Measurements from ENCODE around the gene BCHE. TPM values are rescaled to one million over a fixed set of nuclear protein-coding genes. Genes with fewer than 3 reads are reported as not detected.

BCHE gene
- total RNA-seq: not detected in 2 replicates

- no peaks in the 10 kb centered on the region for H3K27me3 Mint-ChIP-seq (ENCODE audit: insufficient read depth)
- intact Hi-C loops (cut with micrococcal nuclease): no loop called here
These were observed at the start of gene BCHE for GRCh38 chr3:165837058-165837525. BCHE (minus strand) TSS chr3:165837423; CDS start chr3:165831033, 6,390 bp downstream.

DNA sequence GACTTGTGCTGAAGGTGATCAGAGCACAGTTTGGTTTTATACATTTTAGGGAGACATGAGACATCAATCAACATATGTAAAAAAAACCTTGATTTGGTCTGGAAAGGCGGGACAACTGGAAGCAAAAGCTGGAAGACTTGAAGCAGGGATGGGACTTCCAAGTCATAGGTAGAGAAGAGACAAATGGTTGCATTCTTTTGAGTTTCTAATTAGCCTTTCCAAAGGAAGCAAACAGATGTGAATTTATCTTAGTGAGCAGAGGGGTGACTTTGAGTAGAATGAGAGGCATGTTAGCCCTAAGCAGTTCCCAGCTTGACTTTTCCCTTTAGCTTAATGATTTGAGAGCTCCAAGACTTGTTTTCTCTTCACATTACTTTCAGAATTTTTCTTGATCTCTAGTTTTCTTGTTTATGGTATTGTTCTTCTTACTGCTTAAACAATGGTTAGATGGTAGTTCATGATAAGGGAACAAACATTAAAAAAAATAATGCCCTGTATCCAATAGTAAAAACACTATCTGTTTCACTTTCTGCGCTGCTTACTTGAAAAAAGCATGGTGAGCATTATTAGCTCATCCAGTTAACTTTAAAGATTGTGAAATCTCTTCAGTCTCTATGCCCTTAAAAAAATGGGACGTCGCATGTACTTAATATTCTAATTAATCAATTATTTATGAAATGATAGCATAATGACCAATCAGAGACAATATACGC is 48.5 kb upstream of the BCHE start:
- no peak for DNase-seq (ENCODE audit: low spot score)
- Mint-ChIP-seq H3K27ac (no peak overlapping the region), H3K4me1 (ENCODE audit: low read depth) (no peaks in the 10 kb centered on the region), H3K4me3 (no peak overlapping the region), H3K9me3 (no peaks in the 10 kb centered on the region), H3K36me3 (ENCODE audit: low read depth) (no peaks in the 10 kb centered on the region), H3K27me3 (ENCODE audit: insufficient read depth) (no peaks in the 10 kb centered on the region)
- intact Hi-C loops (cut with micrococcal nuclease): no loop called here

More at GRCh38 chr3:165837058-165837525, at the start of gene BCHE:
- Mint-ChIP-seq H3K27ac (no peak within 1 kb of the TSS), H3K4me3 (no peak within 1 kb of the TSS), H3K9me3 (no peaks in the 10 kb centered on the region), H3K4me1 (ENCODE audit: low read depth) (no peaks in the 10 kb centered on the region), H3K36me3 (ENCODE audit: low read depth) (no peaks in the 10 kb centered on the region)
- DNase-seq (ENCODE audit: low spot score): no peak

DNA sequence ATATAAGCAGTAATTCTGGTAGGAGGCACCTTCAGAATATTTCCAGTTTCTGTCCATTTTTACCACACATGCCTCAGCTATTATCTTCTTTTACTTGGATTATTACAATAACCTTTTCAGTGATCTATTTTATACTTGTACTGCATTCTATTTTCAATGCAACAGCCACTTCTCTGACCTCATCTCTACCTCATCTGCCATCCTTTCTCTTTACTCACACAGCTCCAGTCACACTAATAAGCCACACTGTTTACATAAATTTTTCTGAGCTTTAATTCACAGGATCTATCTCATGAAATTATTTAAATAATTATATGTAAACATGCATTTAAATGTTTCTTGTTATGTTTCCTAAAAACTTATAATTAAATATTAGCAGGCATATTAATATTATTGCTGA is 47.3 kb upstream of the BCHE start:
- Mint-ChIP-seq H3K27ac (no peak overlapping the region), H3K36me3 (ENCODE audit: low read depth) (no peaks in the 10 kb centered on the region), H3K4me1 (ENCODE audit: low read depth) (no peaks in the 10 kb centered on the region), H3K9me3 (no peaks in the 10 kb centered on the region), H3K4me3 (no peak overlapping the region), H3K27me3 (ENCODE audit: insufficient read depth) (no peaks in the 10 kb centered on the region)
- intact Hi-C loops (cut with micrococcal nuclease): no loop called here
- DNase-seq (ENCODE audit: low spot score): no peak

DNA sequence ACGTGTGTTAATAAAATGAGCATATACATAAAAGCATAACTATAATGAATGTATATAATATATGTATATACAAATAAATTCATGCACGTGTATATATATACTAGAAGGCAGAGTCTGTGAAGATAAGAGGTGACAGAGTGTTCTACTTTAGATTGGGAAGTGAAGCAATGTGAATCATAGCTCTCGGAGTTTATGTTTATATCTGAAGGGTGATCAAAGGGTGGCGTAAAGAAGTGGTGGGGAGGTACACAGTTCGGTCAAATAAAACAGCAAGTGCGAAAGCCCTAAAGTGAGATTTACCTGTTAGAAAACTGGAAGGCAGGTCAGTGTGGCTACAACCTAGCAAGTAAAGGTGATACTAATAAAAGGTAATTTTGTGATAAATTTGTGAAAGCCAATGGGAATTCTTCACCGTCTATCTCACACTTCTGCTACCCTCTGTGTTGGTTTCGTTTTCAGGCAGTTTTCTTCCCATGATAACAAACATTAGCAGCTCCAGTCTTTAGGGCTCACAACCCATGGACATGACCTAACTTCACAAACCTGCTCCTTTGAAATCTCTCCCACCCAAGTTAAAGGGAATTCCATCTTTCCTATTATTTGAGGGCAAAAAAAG is 46.7 kb upstream of the BCHE start:
- no peak for DNase-seq (ENCODE audit: low spot score)
- Mint-ChIP-seq H3K27me3 (ENCODE audit: insufficient read depth) (no peaks in the 10 kb centered on the region), H3K9me3 (no peaks in the 10 kb centered on the region), H3K36me3 (ENCODE audit: low read depth) (no peaks in the 10 kb centered on the region), H3K27ac (no peak overlapping the region), H3K4me3 (no peak overlapping the region), H3K4me1 (ENCODE audit: low read depth) (no peaks in the 10 kb centered on the region)
- intact Hi-C loops (cut with micrococcal nuclease): no loop called here

DNA sequence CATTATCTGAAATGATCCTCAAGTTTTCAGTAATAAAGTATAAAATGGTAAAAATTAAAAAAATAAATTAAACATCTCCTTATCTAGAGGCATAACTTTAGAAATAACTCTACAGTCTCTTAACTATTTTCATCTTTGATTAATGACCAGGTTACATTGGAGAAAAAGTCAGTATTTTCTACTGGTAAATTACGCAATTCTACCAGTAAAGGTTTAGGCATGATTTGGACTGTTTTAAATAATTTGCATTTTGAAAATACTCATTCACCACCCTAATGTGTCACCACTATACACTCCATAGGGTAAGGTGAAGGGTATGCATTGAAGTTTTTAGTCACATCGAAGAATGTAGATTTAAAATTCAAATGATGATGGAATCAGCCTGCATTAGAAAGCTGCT is 45.9 kb upstream of the BCHE start:
- intact Hi-C loops (cut with micrococcal nuclease): no loop called here
- Mint-ChIP-seq H3K36me3 (ENCODE audit: low read depth) (no peaks in the 10 kb centered on the region), H3K9me3 (no peaks in the 10 kb centered on the region), H3K4me3 (no peak overlapping the region), H3K27me3 (ENCODE audit: insufficient read depth) (no peaks in the 10 kb centered on the region), H3K27ac (no peak overlapping the region), H3K4me1 (ENCODE audit: low read depth) (no peaks in the 10 kb centered on the region)
- DNase-seq (ENCODE audit: low spot score): no peak

GRCh38 chr3:165875644-165876043 is 38.4 kb upstream of the BCHE start:
- Mint-ChIP-seq H3K4me3 (no peak overlapping the region), H3K36me3 (ENCODE audit: low read depth) (no peaks in the 10 kb centered on the region), H3K27me3 (ENCODE audit: insufficient read depth) (no peaks in the 10 kb centered on the region), H3K27ac (no peak overlapping the region), H3K4me1 (ENCODE audit: low read depth) (no peaks in the 10 kb centered on the region), H3K9me3 (peaks cover 19% of the 10 kb centered on the region)
- intact Hi-C loops (cut with micrococcal nuclease): no loop called here
- DNase-seq (ENCODE audit: low spot score): no peak

DNA sequence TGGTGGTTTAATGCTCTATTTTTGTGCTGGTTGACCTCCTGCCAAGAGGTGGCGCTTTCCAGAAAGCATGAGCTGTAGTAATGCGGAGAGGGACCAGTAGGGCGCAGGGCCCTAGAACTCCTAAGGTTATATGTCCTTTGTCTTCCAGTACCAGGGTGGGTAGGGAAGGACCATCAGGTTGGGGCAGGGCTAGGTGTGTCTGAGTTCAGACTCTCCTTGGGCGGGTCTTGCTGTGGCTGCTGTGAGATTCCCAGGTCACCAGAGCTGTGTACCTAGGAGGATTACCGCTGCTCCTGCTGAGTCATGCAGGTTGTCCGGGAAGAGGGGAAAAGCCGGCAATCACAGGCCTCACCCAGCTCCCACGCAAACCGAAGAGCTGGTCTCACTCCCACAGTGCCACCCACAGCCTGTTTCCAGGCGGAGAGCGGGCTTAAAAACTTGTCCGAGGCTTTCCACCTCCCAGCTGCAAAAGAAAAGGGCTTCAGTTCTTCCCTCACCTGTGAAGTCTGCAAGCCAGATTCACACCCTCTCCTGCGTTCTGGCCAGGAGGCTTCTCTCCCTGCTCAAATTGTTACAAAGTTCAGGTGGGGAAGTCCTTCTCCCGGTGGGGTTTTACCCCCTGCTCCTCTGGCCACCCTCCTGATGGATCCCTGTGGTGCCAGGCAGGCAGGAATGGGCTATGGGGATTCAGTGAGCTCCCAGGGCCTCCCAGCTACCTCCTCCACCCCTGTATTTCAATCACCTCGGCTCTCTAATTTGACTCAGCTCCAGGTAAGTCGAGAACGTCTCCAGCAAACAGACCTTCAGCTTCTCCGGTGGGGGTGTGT is 37.7 kb upstream of the BCHE start:
- Mint-ChIP-seq H3K9me3 (peaks cover 19% of the 10 kb centered on the region), H3K4me3 (no peak overlapping the region), H3K36me3 (ENCODE audit: low read depth) (no peaks in the 10 kb centered on the region), H3K4me1 (ENCODE audit: low read depth) (no peaks in the 10 kb centered on the region), H3K27me3 (ENCODE audit: insufficient read depth) (no peaks in the 10 kb centered on the region), H3K27ac (no peak overlapping the region)
- DNase-seq (ENCODE audit: low spot score): no peak
- intact Hi-C loops (cut with micrococcal nuclease): no loop called here

DNA sequence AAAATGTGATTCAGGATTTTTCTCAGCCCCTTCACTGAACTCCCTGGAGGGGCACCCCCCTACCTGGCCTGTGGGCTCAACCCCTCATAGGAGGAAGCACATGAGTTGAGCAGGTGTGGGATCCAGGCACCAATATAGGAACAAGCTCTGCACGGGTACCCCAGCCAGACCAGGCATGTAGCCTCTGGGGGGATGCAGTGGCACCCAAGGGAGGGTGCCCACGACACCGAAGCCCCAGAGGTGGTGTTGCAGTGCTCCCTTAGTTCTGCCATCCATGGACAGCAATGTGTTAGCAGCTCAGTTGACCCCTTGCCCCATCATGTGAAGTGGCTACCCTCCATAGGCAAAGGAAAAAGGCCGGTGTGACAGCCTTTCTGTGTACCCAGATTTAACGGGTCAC is 30.9 kb upstream of the BCHE start:
- Mint-ChIP-seq H3K4me3 (no peak overlapping the region), H3K9me3 (peaks cover 7% of the 10 kb centered on the region), H3K4me1 (ENCODE audit: low read depth) (no peaks in the 10 kb centered on the region), H3K36me3 (ENCODE audit: low read depth) (no peaks in the 10 kb centered on the region), H3K27me3 (ENCODE audit: insufficient read depth) (no peaks in the 10 kb centered on the region), H3K27ac (no peak overlapping the region)
- intact Hi-C loops (cut with micrococcal nuclease): no loop called here
- DNase-seq (ENCODE audit: low spot score): no peak

DNA sequence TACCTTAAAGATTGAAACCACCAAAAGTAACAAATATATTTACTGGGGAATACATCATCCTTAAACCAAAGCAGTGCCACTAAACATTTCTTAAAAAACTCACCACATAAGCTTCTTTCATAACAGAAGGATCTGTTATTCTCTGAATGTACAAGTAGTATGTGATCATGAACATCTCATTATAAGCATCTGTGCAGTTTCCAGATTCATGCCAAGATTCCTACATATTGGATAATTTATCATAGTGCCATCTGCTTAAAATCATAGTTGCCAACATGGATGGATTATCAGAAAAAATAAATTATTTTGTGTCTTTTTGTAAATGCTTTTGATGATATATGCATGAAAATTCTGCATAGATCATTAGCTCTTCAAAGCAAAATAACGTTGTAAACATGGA is 21.8 kb upstream of the BCHE start:
- DNase-seq (ENCODE audit: low spot score): no peak
- H3K27ac Mint-ChIP-seq: no peak overlapping the region
- H3K9me3 Mint-ChIP-seq: no peaks in the 10 kb centered on the region
- H3K36me3 Mint-ChIP-seq (ENCODE audit: low read depth): no peaks in the 10 kb centered on the region
- no peak overlapping the region for H3K4me3 Mint-ChIP-seq
- H3K27me3 Mint-ChIP-seq (ENCODE audit: insufficient read depth): no peaks in the 10 kb centered on the region
- intact Hi-C loops (cut with micrococcal nuclease): no loop called here
- H3K4me1 Mint-ChIP-seq (ENCODE audit: low read depth): no peaks in the 10 kb centered on the region

GRCh38 chr3:165855581-165855980 is 18.4 kb upstream of the BCHE start:
- Mint-ChIP-seq H3K4me3 (no peak overlapping the region), H3K4me1 (ENCODE audit: low read depth) (no peaks in the 10 kb centered on the region), H3K27me3 (ENCODE audit: insufficient read depth) (no peaks in the 10 kb centered on the region), H3K27ac (no peak overlapping the region), H3K9me3 (no peaks in the 10 kb centered on the region), H3K36me3 (ENCODE audit: low read depth) (no peaks in the 10 kb centered on the region)
- intact Hi-C loops (cut with micrococcal nuclease): no loop called here
- no peak for DNase-seq (ENCODE audit: low spot score)

DNA sequence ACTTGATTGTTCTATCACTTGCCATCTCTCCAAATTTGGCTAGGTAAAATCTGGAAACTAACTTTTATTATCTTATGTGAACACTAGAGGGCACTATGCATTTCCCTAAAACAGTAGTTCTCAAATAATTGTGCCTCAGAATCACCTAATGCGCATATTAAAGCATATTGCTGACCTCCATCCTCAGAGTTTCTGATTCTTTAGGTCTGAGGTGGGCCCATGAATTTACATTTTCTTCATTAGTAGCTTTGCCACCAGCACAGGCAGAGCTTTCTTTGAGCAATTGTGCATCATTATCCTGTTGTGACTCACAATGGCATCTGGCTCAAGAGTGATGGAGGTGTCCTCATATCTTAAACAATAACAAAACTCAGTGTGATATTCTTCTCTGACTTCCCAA is 17.5 kb upstream of the BCHE start:
- no peak overlapping the region for H3K27ac Mint-ChIP-seq
- no peaks in the 10 kb centered on the region for H3K36me3 Mint-ChIP-seq (ENCODE audit: low read depth)
- H3K4me1 Mint-ChIP-seq (ENCODE audit: low read depth): no peaks in the 10 kb centered on the region
- H3K9me3 Mint-ChIP-seq: no peaks in the 10 kb centered on the region
- intact Hi-C loops (cut with micrococcal nuclease): no loop called here
- H3K27me3 Mint-ChIP-seq (ENCODE audit: insufficient read depth): no peaks in the 10 kb centered on the region
- no peak for DNase-seq (ENCODE audit: low spot score)
- H3K4me3 Mint-ChIP-seq: no peak overlapping the region

DNA sequence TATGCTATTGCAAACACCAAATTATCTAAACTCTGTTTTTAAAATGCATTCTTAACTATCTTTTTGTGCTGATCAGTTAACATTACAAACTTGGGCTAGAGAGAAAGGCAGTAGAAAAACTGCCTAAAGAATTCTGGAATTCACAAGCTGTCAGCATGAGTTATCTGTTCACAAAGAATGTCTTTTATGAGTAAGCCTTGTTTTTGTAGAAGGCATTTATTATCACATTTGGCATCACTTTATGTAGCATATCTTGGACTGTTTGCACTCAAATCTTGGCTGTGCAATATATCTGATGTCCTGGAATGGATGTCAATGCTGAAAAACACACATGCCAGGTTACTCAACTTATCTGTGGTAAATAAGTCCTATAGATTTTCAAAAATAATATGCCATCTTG is 15.5 kb upstream of the BCHE start:
- no peak overlapping the region for H3K27ac Mint-ChIP-seq
- H3K27me3 Mint-ChIP-seq (ENCODE audit: insufficient read depth): no peaks in the 10 kb centered on the region
- no peak overlapping the region for H3K4me3 Mint-ChIP-seq
- intact Hi-C loops (cut with micrococcal nuclease): no loop called here
- no peaks in the 10 kb centered on the region for H3K9me3 Mint-ChIP-seq
- no peaks in the 10 kb centered on the region for H3K4me1 Mint-ChIP-seq (ENCODE audit: low read depth)
- no peak for DNase-seq (ENCODE audit: low spot score)
- H3K36me3 Mint-ChIP-seq (ENCODE audit: low read depth): no peaks in the 10 kb centered on the region

GRCh38 chr3:165852191-165852590 is 15.0 kb upstream of the BCHE start:
- Mint-ChIP-seq H3K9me3 (no peaks in the 10 kb centered on the region), H3K27ac (no peak overlapping the region), H3K27me3 (ENCODE audit: insufficient read depth) (no peaks in the 10 kb centered on the region), H3K4me3 (no peak overlapping the region), H3K36me3 (ENCODE audit: low read depth) (no peaks in the 10 kb centered on the region), H3K4me1 (ENCODE audit: low read depth) (no peaks in the 10 kb centered on the region)
- intact Hi-C loops (cut with micrococcal nuclease): no loop called here
- no peak for DNase-seq (ENCODE audit: low spot score)
